GM12864 (cell line): ENCODE data around the gene BANF2.

ENCODE experiments used
- DNase-seq: peaks from one replicate; pipeline ENCODE4 v3.0.0-alpha.2; 2011; ENCODE audit warnings: low read depth
- H3K4me3 ChIP-seq: 2 replicates; pipeline ENCODE4 v1.5.1; 2011; ENCODE audit warnings: mild to moderate bottlenecking, low read depth, low read length, control low read depth
- TF ChIP-seq, protein P1 (sequence below): IDR thresholded peaks from 2 replicates; pipeline ENCODE4 v1.5.1; 2011; ENCODE audit warnings: low read depth, mild to moderate bottlenecking, moderate library complexity, low read length, control low read depth, inconsistent platforms; ENCODE audit errors: missing control alignments

BANF2 gene

DNA sequence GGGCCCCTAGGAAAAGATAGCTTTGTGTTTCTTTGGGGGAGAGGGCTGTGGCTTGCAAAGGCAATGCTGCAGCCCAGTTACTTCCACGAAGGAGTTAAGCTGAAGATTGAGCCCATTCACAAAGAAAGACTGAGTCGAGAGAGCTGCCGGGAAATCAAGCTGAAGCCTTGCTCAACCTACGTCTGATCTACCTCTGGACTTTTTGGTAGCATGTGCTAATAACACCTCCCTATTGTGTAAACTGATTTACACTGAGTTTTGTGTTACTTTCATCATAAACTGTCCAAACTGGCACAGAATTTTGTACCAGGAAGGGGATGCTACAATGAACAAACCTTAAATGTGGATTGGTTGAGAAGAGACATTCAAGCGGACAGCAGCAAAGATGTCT lies 23.5 kb downstream of the BANF2 start:
- TF ChIP-seq, protein P1, sequence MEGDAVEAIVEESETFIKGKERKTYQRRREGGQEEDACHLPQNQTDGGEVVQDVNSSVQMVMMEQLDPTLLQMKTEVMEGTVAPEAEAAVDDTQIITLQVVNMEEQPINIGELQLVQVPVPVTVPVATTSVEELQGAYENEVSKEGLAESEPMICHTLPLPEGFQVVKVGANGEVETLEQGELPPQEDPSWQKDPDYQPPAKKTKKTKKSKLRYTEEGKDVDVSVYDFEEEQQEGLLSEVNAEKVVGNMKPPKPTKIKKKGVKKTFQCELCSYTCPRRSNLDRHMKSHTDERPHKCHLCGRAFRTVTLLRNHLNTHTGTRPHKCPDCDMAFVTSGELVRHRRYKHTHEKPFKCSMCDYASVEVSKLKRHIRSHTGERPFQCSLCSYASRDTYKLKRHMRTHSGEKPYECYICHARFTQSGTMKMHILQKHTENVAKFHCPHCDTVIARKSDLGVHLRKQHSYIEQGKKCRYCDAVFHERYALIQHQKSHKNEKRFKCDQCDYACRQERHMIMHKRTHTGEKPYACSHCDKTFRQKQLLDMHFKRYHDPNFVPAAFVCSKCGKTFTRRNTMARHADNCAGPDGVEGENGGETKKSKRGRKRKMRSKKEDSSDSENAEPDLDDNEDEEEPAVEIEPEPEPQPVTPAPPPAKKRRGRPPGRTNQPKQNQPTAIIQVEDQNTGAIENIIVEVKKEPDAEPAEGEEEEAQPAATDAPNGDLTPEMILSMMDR = no peak

DNA sequence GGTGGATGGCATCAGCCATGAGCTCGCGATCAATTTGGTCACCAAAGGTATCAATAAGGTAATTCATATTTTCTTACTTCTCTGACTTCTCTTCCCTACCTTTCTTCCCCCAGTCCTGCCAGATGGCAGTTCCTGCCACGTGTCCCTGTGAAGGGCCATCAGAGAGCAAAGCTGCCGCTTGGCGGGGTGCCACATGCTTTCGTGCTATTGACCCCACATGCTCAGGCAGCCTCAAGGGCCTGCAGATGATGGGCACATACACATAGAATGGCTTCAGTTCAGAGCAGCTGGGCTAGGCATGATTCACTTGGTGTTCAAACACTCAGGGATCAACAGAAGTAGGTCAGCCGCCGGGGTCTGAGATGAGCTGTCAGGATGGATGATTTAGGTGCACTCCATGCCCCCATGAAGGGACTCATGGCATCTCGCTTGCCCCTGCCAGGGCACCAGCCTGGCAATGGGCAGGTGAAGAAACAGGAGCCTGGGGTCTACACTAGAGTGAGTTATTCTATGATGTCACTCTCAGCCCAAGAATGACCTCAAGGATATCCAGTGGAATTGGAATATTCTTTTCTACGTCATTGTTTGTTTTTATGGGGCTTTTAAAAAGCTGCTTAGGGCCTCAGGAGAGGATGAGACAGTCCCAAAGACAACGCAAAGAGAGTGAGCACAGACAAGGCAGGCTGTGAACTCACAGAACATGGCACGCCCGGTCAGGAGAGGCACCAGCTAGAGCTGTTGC lies 25.5 kb downstream of the BANF2 start:
- no peak for DNase-seq
- TF ChIP-seq, protein P1 = no peak
- no peak overlapping the region for H3K4me3 ChIP-seq

More for the DNA sequence above, 23.5 kb downstream of the BANF2 start:
- no peak for DNase-seq
- H3K4me3 ChIP-seq = no peak overlapping the region

DNA sequence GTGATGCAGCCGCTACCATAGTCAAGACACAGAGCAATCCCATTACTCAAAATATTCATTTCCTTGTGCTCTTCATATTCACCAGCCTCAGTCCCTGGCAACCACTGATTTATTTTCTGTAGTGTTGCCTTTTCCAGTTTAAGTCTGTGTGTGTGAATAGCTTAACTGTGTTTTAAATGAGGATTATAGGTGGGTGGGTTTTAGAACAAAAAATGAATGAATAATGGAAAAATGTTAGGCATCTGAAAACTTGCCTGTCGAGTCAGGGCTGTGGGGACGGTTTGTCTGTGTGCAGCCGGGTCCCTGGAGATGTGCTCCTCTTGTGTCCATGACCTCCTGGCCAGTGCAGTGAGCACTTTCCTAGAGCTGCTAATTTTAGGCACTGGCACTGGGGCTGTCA lies 27.1 kb downstream of the BANF2 start:
- TF ChIP-seq, protein P1 = no peak
- no peak for DNase-seq

GRCh38 chr20:17727351-17727750 lies 27.6 kb downstream of the BANF2 start:
- no peak for DNase-seq
- no peak overlapping the region for H3K4me3 ChIP-seq
- TF ChIP-seq, protein P1 = no peak

More for the DNA sequence above, 27.1 kb downstream of the BANF2 start:
- H3K4me3 ChIP-seq = no peak overlapping the region

DNA sequence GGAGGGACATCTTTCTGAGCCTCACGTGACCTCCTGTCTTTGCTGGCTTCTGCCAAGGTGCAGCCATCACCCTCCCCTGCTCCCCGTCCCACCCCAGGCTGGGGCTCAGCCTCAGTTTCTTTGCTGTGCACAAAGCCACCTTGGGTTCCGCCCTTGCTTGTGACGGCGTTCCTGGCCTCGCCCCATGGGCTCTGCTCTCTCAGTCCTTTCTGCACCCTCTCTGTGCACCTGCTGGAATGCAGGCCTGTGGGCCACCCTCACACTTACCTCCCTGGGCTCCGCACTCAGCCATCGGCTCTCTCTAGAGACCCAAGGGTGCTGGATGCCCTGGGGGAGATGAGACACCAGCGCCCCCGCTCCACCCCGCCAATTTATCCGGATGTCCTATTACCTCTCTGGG lies 28.3 kb downstream of the BANF2 start:
- TF ChIP-seq, protein P1 = no peak
- DNase-seq = no peak
- H3K4me3 ChIP-seq = no peak overlapping the region

DNA sequence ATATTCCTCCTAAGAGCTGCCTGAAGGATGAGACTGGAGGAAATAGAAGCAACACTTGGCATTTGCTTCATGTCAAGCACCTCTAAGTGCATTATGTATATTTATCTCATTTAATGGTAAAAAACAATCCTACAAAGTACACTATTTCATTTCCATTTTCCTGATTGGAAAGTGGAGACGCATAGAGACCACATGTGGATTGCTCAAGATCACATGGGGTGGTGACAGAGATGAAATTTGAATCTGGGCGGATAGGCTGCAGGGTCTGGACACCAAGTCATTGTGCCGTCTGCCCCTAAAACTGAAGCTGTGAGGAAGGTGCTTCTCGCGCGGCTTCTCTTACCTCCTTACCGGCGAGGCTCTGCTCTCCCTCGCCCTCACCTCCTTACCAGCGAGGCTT lies 30.3 kb downstream of the BANF2 start:
- TF ChIP-seq, protein P1 = no peak
- H3K4me3 ChIP-seq = no peak overlapping the region
- DNase-seq = no peak

DNA sequence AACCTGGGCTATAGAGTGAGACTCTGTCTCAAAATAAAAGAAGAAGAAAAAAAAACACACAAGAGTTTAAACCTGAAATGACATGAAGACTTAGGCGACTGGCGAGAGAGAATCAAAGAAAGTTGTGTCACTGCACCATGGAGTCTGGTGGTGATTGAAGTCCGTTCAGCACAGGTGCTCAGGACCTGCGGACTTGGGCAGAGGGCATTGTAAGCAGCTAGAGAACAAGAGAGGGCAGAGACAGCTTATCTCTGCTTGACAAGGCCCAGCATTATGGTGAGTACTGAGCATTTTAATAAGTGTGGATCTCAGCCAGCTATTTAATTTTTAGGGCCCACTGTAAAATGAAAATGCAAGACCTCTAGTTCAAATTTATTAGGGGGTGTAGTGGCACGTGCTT lies 31.5 kb downstream of the BANF2 start:
- TF ChIP-seq, protein P1 = no peak
- DNase-seq = no peak
- no peak overlapping the region for H3K4me3 ChIP-seq
